ENCODE measurements around the gene NTNG1. TPM values are rescaled to one million over a fixed set of nuclear protein-coding genes. Genes with fewer than 3 reads are reported as not detected.

NTNG1 gene
- total RNA-seq, 1 experiment from 2014 or later: 1.5 TPM

DNA sequence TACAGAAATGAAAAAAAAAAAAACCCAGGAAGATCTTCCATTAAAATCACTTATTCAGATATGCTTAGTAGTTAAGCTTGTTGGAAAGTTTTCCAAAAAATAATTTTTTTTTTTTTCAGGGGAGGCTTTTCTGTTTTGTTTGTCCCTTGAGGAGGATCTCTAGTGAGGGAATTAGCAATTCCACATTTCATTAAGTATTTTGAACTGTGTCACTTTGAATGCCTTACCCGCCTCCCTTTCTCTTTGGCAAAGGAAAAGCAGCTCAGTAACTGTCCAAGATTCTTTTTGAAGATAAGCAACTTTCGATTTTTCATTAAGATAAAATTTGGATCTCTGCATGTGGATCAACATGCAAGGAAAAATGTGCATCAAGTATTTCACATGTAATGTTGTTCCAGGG, 1.8 kb downstream of the NTNG1 start:
- no peaks in the 10 kb centered on the region for H3K36me3 Mint-ChIP-seq (ENCODE audit: insufficient read depth in 1 of 3, low read depth in 3 of 3)
- Histone ChIP-seq H3K56ac (ENCODE audit: insufficient read length, low read depth, low read length) (no peak overlapping the region), H3K23me2 (ENCODE audit: insufficient read length, low read depth, low read length, poor library complexity, severe bottlenecking) (peaks cover 21% of the 10 kb centered on the region), H2AFZ (ENCODE audit: low read length) (no peak overlapping the region), H4K8ac (replicated peaks; ENCODE audit: insufficient read length, low read depth, low read length) (no peak overlapping the region), H3K79me2 (ENCODE audit: insufficient read depth, low read length) (no peaks in the 10 kb centered on the region), H3K4me2 (ENCODE audit: insufficient read depth, insufficient read length, low read length) (no peak overlapping the region), H3K27ac (ENCODE audit: insufficient read length, low read depth, low read length) (no peak overlapping the region), H3T11ph (ENCODE audit: low read length) (no peak overlapping the region), H4K5ac (ENCODE audit: insufficient read length, low read depth, low read length) (no peak overlapping the region), H3K9me3 (ENCODE audit: control insufficient read depth, low read depth, low read length) (no peaks in the 10 kb centered on the region), H2BK5ac (ENCODE audit: insufficient read length, low read length) (no peak overlapping the region), H3K18ac (ENCODE audit: insufficient read length, low read depth, low read length) (no peak overlapping the region), H3K14ac (ENCODE audit: insufficient read depth, low read length) (no peak overlapping the region), H3K4ac (ENCODE audit: low read depth, low read length) (no peak overlapping the region), H3K4me1 (ENCODE audit: insufficient read depth, low read length) (no peaks in the 10 kb centered on the region), H2AK5ac (ENCODE audit: insufficient read length, low read length) (no peak overlapping the region), H4K91ac (ENCODE audit: insufficient read length, low read depth, low read length) (no peak overlapping the region), H2BK15ac (ENCODE audit: low read depth, low read length) (no peak overlapping the region), H2BK20ac (ENCODE audit: low read depth, low read length, poor library complexity, severe bottlenecking) (no peak overlapping the region), H3K23ac (ENCODE audit: insufficient read length, low read depth, low read length) (no peak overlapping the region), H2BK12ac (ENCODE audit: insufficient read length, low read depth, low read length) (no peak overlapping the region), H3K9ac (ENCODE audit: extremely low read depth, insufficient read length, low read length) (no peak overlapping the region), H3K79me1 (ENCODE audit: insufficient read depth, low read depth, low read length, poor library complexity, severe bottlenecking) (no peaks in the 10 kb centered on the region), H2BK120ac (ENCODE audit: low read depth, low read length, poor library complexity, severe bottlenecking) (no peak overlapping the region), H4K20me1 (ENCODE audit: control insufficient read depth, insufficient read depth, insufficient read length) (no peaks in the 10 kb centered on the region), H3K27me3 (ENCODE audit: insufficient read depth, low read length) (no peaks in the 10 kb centered on the region)
- DNase-seq: no peak
- H3K27ac Mint-ChIP-seq: no peak overlapping the region
- H3K27me3 Mint-ChIP-seq (ENCODE audit: low read depth): peaks cover 26% of the 10 kb centered on the region
- H3K4me1 Mint-ChIP-seq: peaks cover 22 to 27% of the 10 kb centered on the region in 2 experiments
- no CpG with 5 or more reads among the region's 2 CpGs for WGBS (ENCODE audit: extremely low coverage, insufficient read length, low lambda C conversion rate)
- no peak overlapping the region for H3K4me3 Mint-ChIP-seq
- H3K9me3 Mint-ChIP-seq: no peaks in the 10 kb centered on the region; a peak in 1 of 5 replicates
- TF ChIP-seq, protein P1, sequence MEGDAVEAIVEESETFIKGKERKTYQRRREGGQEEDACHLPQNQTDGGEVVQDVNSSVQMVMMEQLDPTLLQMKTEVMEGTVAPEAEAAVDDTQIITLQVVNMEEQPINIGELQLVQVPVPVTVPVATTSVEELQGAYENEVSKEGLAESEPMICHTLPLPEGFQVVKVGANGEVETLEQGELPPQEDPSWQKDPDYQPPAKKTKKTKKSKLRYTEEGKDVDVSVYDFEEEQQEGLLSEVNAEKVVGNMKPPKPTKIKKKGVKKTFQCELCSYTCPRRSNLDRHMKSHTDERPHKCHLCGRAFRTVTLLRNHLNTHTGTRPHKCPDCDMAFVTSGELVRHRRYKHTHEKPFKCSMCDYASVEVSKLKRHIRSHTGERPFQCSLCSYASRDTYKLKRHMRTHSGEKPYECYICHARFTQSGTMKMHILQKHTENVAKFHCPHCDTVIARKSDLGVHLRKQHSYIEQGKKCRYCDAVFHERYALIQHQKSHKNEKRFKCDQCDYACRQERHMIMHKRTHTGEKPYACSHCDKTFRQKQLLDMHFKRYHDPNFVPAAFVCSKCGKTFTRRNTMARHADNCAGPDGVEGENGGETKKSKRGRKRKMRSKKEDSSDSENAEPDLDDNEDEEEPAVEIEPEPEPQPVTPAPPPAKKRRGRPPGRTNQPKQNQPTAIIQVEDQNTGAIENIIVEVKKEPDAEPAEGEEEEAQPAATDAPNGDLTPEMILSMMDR (conservative IDR thresholded peaks at IDR 0.05): no peak
